ENCODE measurements around the gene ASAP2. TPM values are rescaled to one million over a fixed set of nuclear protein-coding genes. Genes with fewer than 3 reads are reported as not detected.
"Not testable (repeated sequence)": the region's sequence is repeated elsewhere in the genome, so short reads cannot be mapped to it uniquely, and the experiment has no call there.

Gene ASAP2
- total RNA-seq, 1 donor, result 66.2 TPM

DNA sequence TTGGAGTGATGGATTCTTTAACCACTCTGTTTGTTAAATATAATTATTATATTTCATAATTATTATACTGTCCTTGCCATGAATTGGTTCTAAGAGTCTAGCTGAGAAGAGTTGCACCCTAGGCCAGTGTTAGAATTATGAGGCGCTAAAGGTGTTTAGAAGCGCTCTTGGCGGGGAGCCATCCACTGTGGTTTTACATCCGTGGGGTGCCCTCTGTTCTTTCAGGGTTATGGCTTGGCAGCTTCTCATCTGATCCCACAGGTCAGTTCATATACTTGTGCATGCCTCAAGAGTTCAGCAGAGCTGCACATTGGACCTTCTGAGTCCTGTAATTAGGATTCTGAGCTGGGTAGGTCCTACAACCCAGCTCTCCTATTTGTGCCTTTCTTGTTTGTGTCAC lies 9.1 kb downstream of the ASAP2 start:
- Histone ChIP-seq H3K9me3 (ENCODE audit: low read depth, low read length) (no peaks in the 10 kb centered on the region), H3K4me1 (ENCODE audit: insufficient read depth, low read length) (peaks cover 44% of the 10 kb centered on the region), H3K4me3 (ENCODE audit: insufficient read depth, low read length) (no peak overlapping the region), H3K36me3 (ENCODE audit: insufficient read depth, low read length) (peaks cover 10% of the 10 kb centered on the region), H2AFZ (ENCODE audit: low read length) (no peak overlapping the region), H3K4me2 (ENCODE audit: insufficient read depth, low read length) (no peak overlapping the region), H3K27ac (ENCODE audit: low read depth, low read length) (no peak overlapping the region), H3K79me2 (ENCODE audit: insufficient read depth, low read length) (peaks cover 97% of the 10 kb centered on the region), H4K20me1 (ENCODE audit: insufficient read depth, low read length) (peaks cover 30% of the 10 kb centered on the region), H3K27me3 (ENCODE audit: insufficient read depth, low read length) (no peaks in the 10 kb centered on the region)
- no peak for DNase-seq (ENCODE audit: insufficient read length, low spot score, missing footprints)
- TF ChIP-seq, protein P1, sequence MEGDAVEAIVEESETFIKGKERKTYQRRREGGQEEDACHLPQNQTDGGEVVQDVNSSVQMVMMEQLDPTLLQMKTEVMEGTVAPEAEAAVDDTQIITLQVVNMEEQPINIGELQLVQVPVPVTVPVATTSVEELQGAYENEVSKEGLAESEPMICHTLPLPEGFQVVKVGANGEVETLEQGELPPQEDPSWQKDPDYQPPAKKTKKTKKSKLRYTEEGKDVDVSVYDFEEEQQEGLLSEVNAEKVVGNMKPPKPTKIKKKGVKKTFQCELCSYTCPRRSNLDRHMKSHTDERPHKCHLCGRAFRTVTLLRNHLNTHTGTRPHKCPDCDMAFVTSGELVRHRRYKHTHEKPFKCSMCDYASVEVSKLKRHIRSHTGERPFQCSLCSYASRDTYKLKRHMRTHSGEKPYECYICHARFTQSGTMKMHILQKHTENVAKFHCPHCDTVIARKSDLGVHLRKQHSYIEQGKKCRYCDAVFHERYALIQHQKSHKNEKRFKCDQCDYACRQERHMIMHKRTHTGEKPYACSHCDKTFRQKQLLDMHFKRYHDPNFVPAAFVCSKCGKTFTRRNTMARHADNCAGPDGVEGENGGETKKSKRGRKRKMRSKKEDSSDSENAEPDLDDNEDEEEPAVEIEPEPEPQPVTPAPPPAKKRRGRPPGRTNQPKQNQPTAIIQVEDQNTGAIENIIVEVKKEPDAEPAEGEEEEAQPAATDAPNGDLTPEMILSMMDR (IDR thresholded peaks at IDR 0.05; ENCODE audit: extremely low read depth, low read depth, low read length), result no peak

DNA sequence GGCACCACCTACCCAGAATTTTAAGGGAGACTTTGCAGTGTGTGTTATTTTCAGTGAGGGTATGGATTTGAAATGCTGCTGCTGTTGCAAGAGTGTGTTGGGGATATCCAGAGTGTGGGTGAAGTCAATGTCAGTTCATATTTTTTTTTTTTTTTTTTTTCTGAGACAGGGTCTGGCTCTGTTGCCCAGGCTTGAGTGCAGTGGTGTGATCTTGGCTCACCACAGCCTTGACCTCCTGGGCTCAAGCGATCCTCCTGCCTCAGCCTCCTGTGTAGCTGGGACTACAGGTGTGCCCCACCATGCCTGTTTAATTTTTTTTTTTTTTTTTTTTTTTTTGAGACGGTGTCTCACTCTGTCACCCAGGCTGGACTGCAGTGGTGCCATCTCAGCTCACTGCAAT lies 9.5 kb downstream of the ASAP2 start:
- H2AFZ ChIP-seq (ENCODE audit: low read length); H3K4me2 ChIP-seq (ENCODE audit: insufficient read depth, low read length); H3K27ac ChIP-seq (ENCODE audit: low read depth, low read length); H3K9me3 ChIP-seq (ENCODE audit: low read depth, low read length); H3K4me3 ChIP-seq (ENCODE audit: insufficient read depth, low read length); DNase-seq (ENCODE audit: insufficient read length, low spot score, missing footprints); H3K27me3 ChIP-seq (ENCODE audit: insufficient read depth, low read length): not testable (repeated sequence)
- peaks cover 97% of the 10 kb centered on the region for H3K79me2 ChIP-seq (ENCODE audit: insufficient read depth, low read length)
- H3K4me1 ChIP-seq (ENCODE audit: insufficient read depth, low read length), result peaks cover 47% of the 10 kb centered on the region
- H3K36me3 ChIP-seq (ENCODE audit: insufficient read depth, low read length), result peaks cover 10% of the 10 kb centered on the region
- H4K20me1 ChIP-seq (ENCODE audit: insufficient read depth, low read length), result peaks cover 30% of the 10 kb centered on the region

DNA sequence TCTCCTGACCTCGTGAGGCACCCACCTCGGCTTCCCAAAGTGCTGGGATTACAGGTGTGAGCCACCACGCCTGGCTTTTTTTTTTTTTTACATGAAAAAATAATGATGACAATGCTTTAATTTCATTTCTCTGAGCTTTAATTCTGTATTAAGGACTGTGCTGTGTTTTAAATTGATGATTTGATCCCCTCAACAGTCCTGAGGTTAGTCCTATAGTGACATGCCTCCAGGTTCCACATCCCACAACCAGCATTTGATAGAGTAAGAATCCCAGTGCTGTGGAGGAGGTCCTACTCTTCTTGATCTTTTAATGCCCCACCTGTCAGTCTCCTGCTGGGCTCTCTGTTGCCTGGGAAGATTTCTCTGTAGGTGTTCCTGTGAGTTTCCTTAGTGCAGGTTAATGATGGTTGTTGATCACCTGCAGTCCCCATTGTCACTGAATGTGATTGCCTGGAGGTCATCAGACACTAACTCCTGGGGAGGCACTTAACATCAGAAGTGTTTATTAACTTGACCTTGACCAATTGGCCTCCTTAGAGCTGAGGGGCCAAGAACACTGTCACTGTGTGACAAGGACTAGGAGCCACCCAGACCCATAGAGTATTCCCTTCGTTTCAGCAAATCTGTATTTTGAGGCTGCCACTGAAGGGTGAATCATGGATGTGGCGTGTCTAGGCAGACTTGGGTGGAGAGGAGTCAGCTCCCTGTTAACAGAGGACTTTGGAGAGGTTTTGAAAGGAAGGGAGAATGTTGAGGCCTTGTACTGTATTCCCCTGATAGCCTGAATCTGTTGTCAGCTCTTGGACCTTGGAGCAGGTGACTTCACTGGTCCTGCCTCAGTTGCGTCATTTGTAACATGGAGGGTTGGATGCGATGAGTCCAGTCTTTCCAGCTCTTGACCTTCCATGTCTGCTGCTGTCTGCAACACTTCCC lies 11.5 kb downstream of the ASAP2 start:
- Histone ChIP-seq H3K4me1 (ENCODE audit: insufficient read depth, low read length) (peaks cover 46% of the 10 kb centered on the region), H3K4me3 (ENCODE audit: insufficient read depth, low read length) (no peak overlapping the region), H2AFZ (ENCODE audit: low read length) (no peak overlapping the region), H3K4me2 (ENCODE audit: insufficient read depth, low read length) (peak overlapping the region; percentile 9), H3K36me3 (ENCODE audit: insufficient read depth, low read length) (no peaks in the 10 kb centered on the region), H3K79me2 (ENCODE audit: insufficient read depth, low read length) (peaks cover 97% of the 10 kb centered on the region), H4K20me1 (ENCODE audit: insufficient read depth, low read length) (peaks cover 31% of the 10 kb centered on the region), H3K27me3 (ENCODE audit: insufficient read depth, low read length) (no peaks in the 10 kb centered on the region), H3K27ac (ENCODE audit: low read depth, low read length) (peak overlapping the region; percentile 75), H3K9me3 (ENCODE audit: low read depth, low read length) (no peaks in the 10 kb centered on the region)
- TF ChIP-seq, protein P1 (IDR thresholded peaks at IDR 0.05; ENCODE audit: extremely low read depth, low read depth, low read length), result no peak
- DNase-seq (ENCODE audit: insufficient read length, low spot score, missing footprints), result peak; percentile 88

DNA sequence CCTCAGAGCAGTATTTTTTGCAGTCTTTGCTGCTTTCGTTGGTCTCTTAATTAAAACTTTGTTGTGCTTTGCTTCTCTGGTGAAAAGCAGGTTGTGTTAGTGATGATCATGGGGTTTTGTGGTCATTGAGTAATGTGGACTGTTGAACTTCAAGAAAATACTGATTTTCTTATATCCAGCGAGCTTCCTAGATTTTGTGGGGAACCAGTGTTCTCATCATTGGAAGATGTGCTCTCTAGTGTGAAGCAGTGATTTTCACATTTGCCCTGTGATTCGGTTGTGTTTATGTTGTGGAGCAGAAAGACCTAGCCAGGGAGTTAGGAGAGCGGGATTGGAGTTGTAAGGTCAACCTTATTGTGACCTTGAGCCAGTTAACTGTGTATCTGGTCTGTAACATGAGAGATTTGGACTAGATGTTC lies 12.4 kb downstream of the ASAP2 start:
- H3K4me3 ChIP-seq (ENCODE audit: insufficient read depth, low read length), result no peak overlapping the region
- H3K27me3 ChIP-seq (ENCODE audit: insufficient read depth, low read length), result no peaks in the 10 kb centered on the region
- H3K4me1 ChIP-seq (ENCODE audit: insufficient read depth, low read length), result peaks cover 44% of the 10 kb centered on the region
- peaks cover 25% of the 10 kb centered on the region for H4K20me1 ChIP-seq (ENCODE audit: insufficient read depth, low read length)
- peak; percentile 73 for DNase-seq (ENCODE audit: insufficient read length, low spot score, missing footprints)
- TF ChIP-seq, protein P1 (IDR thresholded peaks at IDR 0.05; ENCODE audit: extremely low read depth, low read depth, low read length), result no peak
- peak overlapping the region; percentile 9 for H3K4me2 ChIP-seq (ENCODE audit: insufficient read depth, low read length)
- no peak overlapping the region for H2AFZ ChIP-seq (ENCODE audit: low read length)
- no peaks in the 10 kb centered on the region for H3K9me3 ChIP-seq (ENCODE audit: low read depth, low read length)
- no peaks in the 10 kb centered on the region for H3K36me3 ChIP-seq (ENCODE audit: insufficient read depth, low read length)
- H3K79me2 ChIP-seq (ENCODE audit: insufficient read depth, low read length), result peaks cover 97% of the 10 kb centered on the region
- peak overlapping the region; percentile 75 for H3K27ac ChIP-seq (ENCODE audit: low read depth, low read length)

Data from osteoblast (primary cell).